Measurements from ENCODE around the gene TRIM61. TPM values are rescaled to one million over a fixed set of nuclear protein-coding genes. Genes with fewer than 3 reads are reported as not detected.
"Not testable (repeated sequence)": the region's sequence is repeated elsewhere in the genome, so short reads cannot be mapped to it uniquely, and the experiment has no call there.

Gene TRIM61
- total RNA-seq, 1 donor from 2014 or later, result 0.19 TPM

DNA sequence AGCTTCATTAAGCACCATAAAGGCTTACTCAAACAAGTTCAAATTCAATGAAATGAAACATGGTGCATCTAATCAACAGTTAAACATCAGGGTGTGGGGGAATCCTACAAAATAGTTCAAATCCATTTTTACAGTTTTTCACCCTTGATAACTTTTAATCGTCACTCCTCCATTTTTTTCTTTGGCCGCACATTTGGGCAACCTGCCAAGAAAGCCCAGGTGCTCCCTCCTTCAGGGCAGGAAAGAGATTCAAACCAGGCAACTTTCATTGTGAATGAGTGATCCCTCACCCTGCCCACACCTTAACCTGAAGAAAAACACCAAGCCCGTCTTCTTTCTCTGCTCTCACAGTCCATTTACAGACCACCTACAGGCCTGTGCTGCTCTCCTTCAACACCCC is 24.9 kb downstream of the TRIM61 start:
- DNase-seq (ENCODE audit: low read depth, low spot score), result no peak
- TF ChIP-seq, protein P1, sequence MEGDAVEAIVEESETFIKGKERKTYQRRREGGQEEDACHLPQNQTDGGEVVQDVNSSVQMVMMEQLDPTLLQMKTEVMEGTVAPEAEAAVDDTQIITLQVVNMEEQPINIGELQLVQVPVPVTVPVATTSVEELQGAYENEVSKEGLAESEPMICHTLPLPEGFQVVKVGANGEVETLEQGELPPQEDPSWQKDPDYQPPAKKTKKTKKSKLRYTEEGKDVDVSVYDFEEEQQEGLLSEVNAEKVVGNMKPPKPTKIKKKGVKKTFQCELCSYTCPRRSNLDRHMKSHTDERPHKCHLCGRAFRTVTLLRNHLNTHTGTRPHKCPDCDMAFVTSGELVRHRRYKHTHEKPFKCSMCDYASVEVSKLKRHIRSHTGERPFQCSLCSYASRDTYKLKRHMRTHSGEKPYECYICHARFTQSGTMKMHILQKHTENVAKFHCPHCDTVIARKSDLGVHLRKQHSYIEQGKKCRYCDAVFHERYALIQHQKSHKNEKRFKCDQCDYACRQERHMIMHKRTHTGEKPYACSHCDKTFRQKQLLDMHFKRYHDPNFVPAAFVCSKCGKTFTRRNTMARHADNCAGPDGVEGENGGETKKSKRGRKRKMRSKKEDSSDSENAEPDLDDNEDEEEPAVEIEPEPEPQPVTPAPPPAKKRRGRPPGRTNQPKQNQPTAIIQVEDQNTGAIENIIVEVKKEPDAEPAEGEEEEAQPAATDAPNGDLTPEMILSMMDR (conservative IDR thresholded peaks at IDR 0.05), result no peak
- peaks cover 15% of the 10 kb centered on the region for H3K27me3 Mint-ChIP-seq (ENCODE audit: low read depth)
- no peak overlapping the region for H3K27ac Mint-ChIP-seq (ENCODE audit: unreplicated experiment)
- H3K36me3 Mint-ChIP-seq (ENCODE audit: low read depth), result peaks cover 5% of the 10 kb centered on the region
- no peak overlapping the region for H3K4me3 Mint-ChIP-seq
- peaks cover 15% of the 10 kb centered on the region for H3K4me1 Mint-ChIP-seq
- peaks cover 5% of the 10 kb centered on the region for H3K9me3 Mint-ChIP-seq

DNA sequence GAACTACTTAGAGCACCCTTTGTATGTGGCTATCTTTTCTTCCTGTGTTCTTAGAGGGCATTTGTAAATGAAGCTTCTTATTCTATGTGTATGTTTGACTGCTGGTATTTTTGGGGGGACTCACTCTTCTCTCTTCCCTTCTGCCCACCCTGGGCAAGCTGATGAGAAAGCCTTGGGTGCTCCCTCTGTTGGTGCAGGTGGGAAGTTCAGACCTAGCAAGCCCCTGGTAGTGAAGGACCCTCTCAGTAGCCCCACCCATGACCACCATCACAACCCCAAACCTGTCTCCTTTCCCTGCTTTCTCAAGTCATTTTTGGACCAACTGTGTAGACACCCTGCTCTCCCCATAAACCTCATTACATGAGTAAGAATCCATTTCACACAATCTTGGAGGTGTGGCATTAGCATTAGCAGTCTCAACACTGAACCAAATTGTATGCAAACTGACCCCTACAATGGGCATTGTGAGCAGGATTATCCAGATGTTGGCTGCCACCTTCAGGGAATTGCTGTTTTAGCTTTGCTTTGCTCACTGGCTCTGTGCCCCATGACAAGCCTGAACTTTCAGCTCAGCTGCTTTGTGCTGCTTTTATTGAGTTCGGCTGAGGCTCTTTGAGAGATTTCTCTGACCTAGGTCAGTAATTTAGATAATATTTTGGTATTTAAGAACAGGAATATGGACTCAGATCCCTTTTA is 27.9 kb downstream of the TRIM61 start:
- H3K36me3 Mint-ChIP-seq (ENCODE audit: low read depth), result no peaks in the 10 kb centered on the region
- peaks cover 15% of the 10 kb centered on the region for H3K27me3 Mint-ChIP-seq (ENCODE audit: low read depth)
- H3K9me3 Mint-ChIP-seq, result no peaks in the 10 kb centered on the region
- H3K4me3 Mint-ChIP-seq, result no peak overlapping the region
- TF ChIP-seq, protein P1 (conservative IDR thresholded peaks at IDR 0.05), result peak; percentile 33
- H3K4me1 Mint-ChIP-seq, result no peaks in the 10 kb centered on the region
- H3K27ac Mint-ChIP-seq (ENCODE audit: unreplicated experiment), result no peak overlapping the region
- DNase-seq (ENCODE audit: low read depth, low spot score), result no peak

DNA sequence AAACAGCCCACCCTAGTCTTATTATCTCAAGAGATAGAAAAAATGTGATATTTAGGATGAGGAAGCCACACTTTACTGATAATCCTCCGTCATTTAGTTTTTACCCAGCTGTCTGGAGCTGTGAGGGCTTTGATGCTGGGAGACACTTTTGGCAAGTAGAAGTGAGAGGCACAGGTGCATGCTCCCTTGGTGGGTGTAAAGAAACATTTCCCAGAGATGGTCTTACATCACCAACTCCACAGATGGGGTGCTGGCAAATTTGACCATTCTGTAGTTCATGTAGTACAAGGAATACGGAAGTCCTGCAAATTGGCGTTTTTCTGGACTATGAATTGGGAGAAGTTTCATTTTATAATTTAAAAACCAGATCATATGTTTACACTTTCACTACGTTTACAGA is 28.5 kb downstream of the TRIM61 start:
- H3K4me3 Mint-ChIP-seq, result no peak overlapping the region
- TF ChIP-seq, protein P1 (conservative IDR thresholded peaks at IDR 0.05), result no peak

DNA sequence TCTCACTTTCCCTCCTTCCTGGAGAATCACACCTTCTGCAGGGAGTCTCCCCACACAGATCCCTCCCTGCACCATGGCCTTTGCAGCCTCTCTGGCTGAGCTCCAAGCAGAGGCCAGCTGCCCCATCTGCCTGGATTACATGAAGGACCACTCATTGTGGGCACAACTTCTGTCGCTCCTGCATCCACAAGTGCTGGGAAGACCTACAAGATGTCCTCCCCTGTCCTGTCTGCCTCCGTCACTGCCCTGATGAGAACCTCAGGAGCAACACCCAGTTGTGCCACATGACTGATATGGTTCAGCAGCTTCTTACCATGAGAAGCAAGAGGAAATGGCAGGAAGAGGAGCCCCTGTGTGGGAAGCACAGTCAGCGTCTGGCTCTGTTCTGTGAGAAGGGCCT is 29.5 kb downstream of the TRIM61 start:
- H3K27ac Mint-ChIP-seq (ENCODE audit: unreplicated experiment); H3K9me3 Mint-ChIP-seq; DNase-seq (ENCODE audit: low read depth, low spot score); H3K4me3 Mint-ChIP-seq; H3K4me1 Mint-ChIP-seq; H3K36me3 Mint-ChIP-seq (ENCODE audit: low read depth): not testable (repeated sequence)
- peaks cover 24% of the 10 kb centered on the region for H3K27me3 Mint-ChIP-seq (ENCODE audit: low read depth)

More for the DNA sequence above, 28.5 kb downstream of the TRIM61 start:
- DNase-seq (ENCODE audit: low read depth, low spot score), result no peak
- Mint-ChIP-seq H3K4me1 (no peaks in the 10 kb centered on the region), H3K27ac (ENCODE audit: unreplicated experiment) (no peak overlapping the region), H3K9me3 (no peaks in the 10 kb centered on the region), H3K27me3 (ENCODE audit: low read depth) (peaks cover 20% of the 10 kb centered on the region), H3K36me3 (ENCODE audit: low read depth) (no peaks in the 10 kb centered on the region)

DNA sequence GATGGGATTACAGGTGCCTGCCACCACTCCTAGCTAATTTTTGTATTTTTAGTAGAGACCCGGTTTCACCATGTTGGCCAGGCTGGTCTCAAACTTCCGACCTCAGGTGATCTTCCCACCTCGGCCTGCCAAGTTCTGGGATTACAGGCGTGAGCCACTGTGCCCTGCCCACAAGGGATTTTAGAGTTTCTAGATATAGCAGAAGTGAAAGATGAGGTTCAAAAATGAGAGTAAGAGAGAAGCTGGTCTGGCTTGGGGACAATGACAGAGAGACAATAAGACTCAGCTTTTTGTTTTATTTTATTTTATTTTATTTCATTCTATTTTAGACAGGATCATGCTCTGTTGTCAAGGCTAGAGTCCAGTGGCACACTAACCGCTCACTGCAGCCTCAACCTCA is 30.6 kb downstream of the TRIM61 start:
- Mint-ChIP-seq H3K4me1 (no peaks in the 10 kb centered on the region), H3K9me3 (no peaks in the 10 kb centered on the region), H3K27ac (ENCODE audit: unreplicated experiment) (no peak overlapping the region), H3K27me3 (ENCODE audit: low read depth) (peaks cover 24% of the 10 kb centered on the region), H3K4me3 (no peak overlapping the region), H3K36me3 (ENCODE audit: low read depth) (no peaks in the 10 kb centered on the region)
- DNase-seq (ENCODE audit: low read depth, low spot score), result no peak
- TF ChIP-seq, protein P1 (conservative IDR thresholded peaks at IDR 0.05), result no peak

DNA sequence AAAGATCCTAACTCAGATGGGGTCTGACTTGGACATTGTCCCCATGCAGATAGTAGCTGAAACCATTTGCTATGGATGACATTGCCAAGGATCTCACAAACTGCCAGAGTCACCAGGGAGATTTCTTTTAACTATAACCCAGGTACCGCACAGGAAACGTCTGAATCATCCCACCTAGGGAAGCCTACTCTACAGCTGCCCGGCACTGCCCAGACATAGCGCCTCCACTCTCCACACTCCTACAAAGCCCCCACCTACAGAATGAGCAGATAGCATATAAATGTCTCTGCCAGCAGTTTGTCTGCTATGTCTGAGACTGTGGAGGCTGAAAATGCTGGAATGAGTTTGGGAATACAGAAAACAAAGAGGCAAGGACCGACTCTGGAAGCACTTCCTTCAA is 32.3 kb downstream of the TRIM61 start:
- TF ChIP-seq, protein P1 (conservative IDR thresholded peaks at IDR 0.05), result no peak
- no peak overlapping the region for H3K4me3 Mint-ChIP-seq
- no peak for DNase-seq (ENCODE audit: low read depth, low spot score)
- H3K27me3 Mint-ChIP-seq (ENCODE audit: low read depth), result peaks cover 21% of the 10 kb centered on the region
- H3K4me1 Mint-ChIP-seq, result no peaks in the 10 kb centered on the region
- no peaks in the 10 kb centered on the region for H3K9me3 Mint-ChIP-seq
- no peaks in the 10 kb centered on the region for H3K36me3 Mint-ChIP-seq (ENCODE audit: low read depth)
- no peak overlapping the region for H3K27ac Mint-ChIP-seq (ENCODE audit: unreplicated experiment)
